SU-DHL-6 (cell line): ENCODE measurements around the gene CFAP74.

ENCODE experiments used
- H2AFZ ChIP-seq: fragments of 200-600 bp; sonication (generic); 2 replicates; pipeline ENCODE4 v1.6.1; 2014; ENCODE audit warnings: low read depth, mild to moderate bottlenecking, moderate library complexity, mixed read lengths, antibody characterized with exemption, low read length; ENCODE audit not compliant: severe bottlenecking
- H3F3A ChIP-seq: fragments of 200-600 bp; shearing (Covaris generic); 2 replicates; pipeline ENCODE4 v1.6.0; 2016; ENCODE audit warnings: antibody characterized with exemption, mild to moderate bottlenecking; ENCODE audit not compliant: insufficient read depth
- H3K27ac ChIP-seq: fragments of 200-600 bp; sonication (generic); 2 replicates; pipeline ENCODE4 v1.5.1; 2016; ENCODE audit warnings: low read depth, mild to moderate bottlenecking, low read length, moderate library complexity, mixed read lengths
- H3K27me3 ChIP-seq: fragments of 200-600 bp; sonication (generic), shearing (Covaris generic); 2 replicates; pipeline ENCODE4 v1.6.0; 2014; ENCODE audit warnings: mild to moderate bottlenecking, low read length
- H3K36me3 ChIP-seq: fragments of 200-600 bp; sonication (generic); 2 replicates; pipeline ENCODE4 v1.6.1; 2014; ENCODE audit warnings: mild to moderate bottlenecking, low read length, mixed read lengths
- H3K4me2 ChIP-seq: fragments of 300-600, 200-600 bp; shearing (Covaris generic), sonication (generic); 2 replicates; pipeline ENCODE4 v1.6.0; 2014; ENCODE audit warnings: low read length, low read depth, mild to moderate bottlenecking; ENCODE audit not compliant: poor library complexity, severe bottlenecking
- H3K4me3 ChIP-seq: fragments of 200-600 bp; sonication (generic); 2 replicates; pipeline ENCODE4 v1.5.1; 2014; ENCODE audit warnings: antibody characterized with exemption, low read length, mild to moderate bottlenecking, mixed read lengths; ENCODE audit not compliant: insufficient read depth, poor library complexity, severe bottlenecking
- H3K79me2 ChIP-seq: fragments of 200-600 bp; sonication (generic); 2 replicates; pipeline ENCODE4 v1.6.1; 2014; ENCODE audit warnings: mild to moderate bottlenecking, low read length, moderate library complexity; ENCODE audit not compliant: insufficient read depth
- H3K9ac ChIP-seq: fragments of 200-600 bp; sonication (generic); 2 replicates; pipeline ENCODE4 v1.7.0; 2014; ENCODE audit warnings: mild to moderate bottlenecking, low read length
- H3K9me2 ChIP-seq: fragments of 200-600 bp; sonication (generic); replicated peaks from 2 replicates; pipeline ENCODE4 v1.6.1; 2014; ENCODE audit warnings: low read length; ENCODE audit not compliant: insufficient read depth
- H3K9me3 ChIP-seq: fragments of 200-600 bp; sonication (generic); 2 replicates; pipeline ENCODE4 v1.6.1; 2014; ENCODE audit warnings: low read length, mixed read lengths; ENCODE audit not compliant: insufficient read depth
- H4K20me1 ChIP-seq: fragments of 200-600 bp; sonication (generic); 2 replicates; pipeline ENCODE4 v1.6.1; 2014; ENCODE audit warnings: low read depth, mild to moderate bottlenecking, antibody characterized with exemption, low read length, moderate library complexity, mixed read lengths
- CTCF ChIP-seq: fragments of 200-600 bp; sonication (generic); IDR thresholded peaks from one replicate; pipeline ENCODE4 v1.5.1; 2017; ENCODE audit warnings: antibody characterized with exemption, mild to moderate bottlenecking, low read length, moderate library complexity; ENCODE audit not compliant: insufficient read depth, poor library complexity, severe bottlenecking
- EZH2phosphoT487 ChIP-seq: fragments of 200-600 bp; sonication (generic), shearing (Covaris generic); conservative IDR thresholded peaks from 2 replicates; pipeline ENCODE4 v1.6.1; 2018; ENCODE audit warnings: mild to moderate bottlenecking, antibody characterized with exemption, low read length, moderate library complexity, mixed read lengths

The CFAP74 gene

GRCh38 chr1:1948783-1949182 lies 54.8 kb downstream of the CFAP74 start:
- Histone ChIP-seq H3K79me2 (no peaks in the 10 kb centered on the region), H3K27me3 (no peaks in the 10 kb centered on the region), H3K9me2 (no peaks in the 10 kb centered on the region), H3K4me2 (no peak overlapping the region), H3K9me3 (no peaks in the 10 kb centered on the region; the same call in 1 of the 2 replicates), H3F3A (no peaks in the 10 kb centered on the region), H3K9ac (no peak overlapping the region), H2AFZ (no peak overlapping the region), H3K4me3 (no peak overlapping the region), H4K20me1 (no peaks in the 10 kb centered on the region), H3K27ac (no peak overlapping the region), H3K36me3 (no peaks in the 10 kb centered on the region)
- no peak for TF ChIP-seq CTCF
- TF ChIP-seq EZH2phosphoT487, result no peak

GRCh38 chr1:1947493-1947892 lies 56.1 kb downstream of the CFAP74 start:
- no peak for TF ChIP-seq CTCF
- no peak for TF ChIP-seq EZH2phosphoT487
- Histone ChIP-seq H3K79me2 (no peaks in the 10 kb centered on the region), H3K36me3 (no peaks in the 10 kb centered on the region), H3K4me3 (no peak overlapping the region), H3K9me3 (no peaks in the 10 kb centered on the region; the same call in 1 of the 2 replicates), H3K9ac (no peak overlapping the region), H3K9me2 (no peaks in the 10 kb centered on the region), H3K4me2 (no peak overlapping the region), H3K27me3 (no peaks in the 10 kb centered on the region), H3K27ac (no peak overlapping the region), H3F3A (no peaks in the 10 kb centered on the region), H2AFZ (no peak overlapping the region), H4K20me1 (no peaks in the 10 kb centered on the region)

GRCh38 chr1:1946540-1946939 lies 57.0 kb downstream of the CFAP74 start:
- Histone ChIP-seq H3K27me3 (no peaks in the 10 kb centered on the region), H3K4me2 (no peak overlapping the region), H3K36me3 (no peaks in the 10 kb centered on the region), H3K4me3 (no peak overlapping the region), H4K20me1 (no peaks in the 10 kb centered on the region), H3K9me3 (no peaks in the 10 kb centered on the region; the same call in 1 of the 2 replicates), H3K27ac (no peak overlapping the region), H2AFZ (no peak overlapping the region), H3K9me2 (no peaks in the 10 kb centered on the region), H3K9ac (no peak overlapping the region), H3F3A (no peaks in the 10 kb centered on the region), H3K79me2 (no peaks in the 10 kb centered on the region)
- TF ChIP-seq CTCF (no peak), EZH2phosphoT487 (no peak)
